Stimulated activated CD8-positive, alpha-beta memory T cell treated with anti-CD3 and anti-CD28 coated beads, Interleukin-15, amount 100 ng/mL, for 24 hours (primary cell): ENCODE measurements around the gene WASF1.
A peak's percentile ranks its signal among the peaks of the same experiment; 100 is the strongest.

ENCODE experiments used
- DNase-seq: peaks from one replicate; pipeline ENCODE4 v3.0.0-alpha.2; 2020; ENCODE audit warnings: low read depth

WASF1 gene

DNA sequence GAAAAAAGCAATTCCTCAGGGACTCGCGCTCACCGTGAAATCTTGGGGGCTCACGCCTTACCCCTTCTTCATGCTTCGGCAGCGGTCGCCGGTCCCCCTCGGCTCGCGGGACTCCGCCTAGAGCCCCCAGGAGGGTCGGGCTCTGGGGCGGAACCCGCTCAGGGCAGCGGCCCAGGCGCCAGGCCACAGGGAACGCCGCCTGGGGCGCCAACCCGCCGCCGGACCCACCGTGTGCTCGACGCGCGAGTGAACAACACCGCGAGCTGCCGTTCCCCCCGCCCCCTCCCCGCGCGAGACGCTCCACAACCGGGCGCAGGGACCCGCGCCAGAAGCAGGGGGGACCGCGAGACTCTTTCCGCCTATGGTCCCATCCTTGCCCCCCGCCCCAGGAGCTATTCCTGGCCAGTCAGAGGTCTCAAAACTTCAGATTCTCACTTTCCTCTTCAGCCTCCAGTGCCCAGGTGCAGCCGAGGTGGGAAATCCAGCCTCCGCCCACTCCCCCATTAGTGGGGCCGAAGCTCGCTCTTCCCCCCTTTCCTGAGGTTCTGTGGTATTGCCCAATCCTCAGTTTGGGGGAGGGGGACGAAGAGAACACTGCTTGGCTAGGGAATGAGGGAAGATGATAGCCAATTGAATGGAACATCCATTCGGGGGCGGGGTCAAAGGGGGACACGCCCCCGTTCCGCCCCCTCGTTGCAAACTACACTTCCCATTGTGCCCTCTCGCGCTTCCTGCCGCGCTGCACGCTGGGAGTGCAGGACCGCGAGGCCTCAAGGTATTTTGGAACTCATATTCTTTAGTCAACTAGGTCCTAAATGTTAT lies at the start of gene WASF1:
Gene WASF1 (minus strand): TSS at position 265 of the 822 bp plus-strand sequence. CDS start 52,069 bp downstream, outside the sequence.
- DNase-seq: peak; percentile 72

DNA sequence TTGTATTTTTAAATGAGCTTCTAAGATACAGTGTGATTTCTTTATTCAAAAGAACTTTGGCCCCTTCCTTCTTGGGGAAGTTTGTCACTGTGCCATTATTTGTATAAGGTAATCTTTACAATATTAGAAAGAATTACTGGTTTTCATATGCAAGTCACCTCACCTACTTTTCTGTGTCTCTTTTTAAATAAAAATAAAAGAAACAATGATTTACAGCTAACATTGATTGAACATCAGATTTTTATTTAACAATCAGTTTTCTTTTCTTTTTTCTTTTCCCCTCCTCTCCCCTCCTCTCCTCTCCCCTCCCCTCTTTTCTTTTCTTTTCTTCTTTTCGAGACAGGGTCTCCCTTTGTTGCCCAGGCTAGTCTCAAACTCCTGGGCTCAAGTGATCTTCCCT lies 46.8 kb upstream of the WASF1 start:
- no peak for DNase-seq

GRCh38 chr6:110221738-110222137 lies 42.3 kb upstream of the WASF1 start:
- DNase-seq: no peak

DNA sequence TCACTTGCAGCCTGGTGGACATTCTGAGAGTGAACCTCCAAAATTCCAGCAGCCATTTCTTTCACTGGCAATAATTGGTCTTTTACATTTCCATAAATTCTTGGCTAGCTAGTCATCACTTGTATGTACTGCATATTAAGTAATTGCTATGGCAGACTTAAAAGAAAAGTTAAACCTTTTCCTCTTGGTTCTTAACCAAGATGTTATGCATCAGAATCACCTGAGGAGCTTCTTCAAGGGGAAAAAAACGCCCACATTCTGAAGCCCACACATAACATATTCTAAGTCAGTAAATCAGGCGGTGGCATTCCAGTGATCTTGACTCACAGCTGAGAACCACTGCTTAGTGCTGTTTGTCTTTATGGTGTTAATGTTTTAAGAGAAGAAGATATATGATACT lies 37.8 kb upstream of the WASF1 start:
- no peak for DNase-seq

DNA sequence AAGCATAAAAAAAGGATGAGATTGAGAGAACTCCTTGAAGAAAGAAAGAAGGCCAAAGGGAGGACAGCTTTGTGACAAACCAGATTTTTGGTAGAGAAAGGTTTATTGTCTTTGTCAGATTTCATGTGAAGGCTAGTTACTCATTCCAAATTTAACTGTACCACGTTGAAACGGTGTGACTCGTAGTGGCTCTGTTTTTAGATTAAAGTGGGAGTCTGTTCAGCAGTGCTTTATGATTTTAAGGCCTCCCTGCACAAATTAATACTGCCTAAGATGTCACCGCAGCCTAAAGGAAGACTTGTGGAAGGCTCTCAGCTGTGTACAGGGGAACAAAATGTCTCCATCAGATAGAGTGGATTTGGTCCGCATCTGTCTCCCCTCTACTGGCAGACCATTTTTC lies 36.7 kb upstream of the WASF1 start:
- no peak for DNase-seq

DNA sequence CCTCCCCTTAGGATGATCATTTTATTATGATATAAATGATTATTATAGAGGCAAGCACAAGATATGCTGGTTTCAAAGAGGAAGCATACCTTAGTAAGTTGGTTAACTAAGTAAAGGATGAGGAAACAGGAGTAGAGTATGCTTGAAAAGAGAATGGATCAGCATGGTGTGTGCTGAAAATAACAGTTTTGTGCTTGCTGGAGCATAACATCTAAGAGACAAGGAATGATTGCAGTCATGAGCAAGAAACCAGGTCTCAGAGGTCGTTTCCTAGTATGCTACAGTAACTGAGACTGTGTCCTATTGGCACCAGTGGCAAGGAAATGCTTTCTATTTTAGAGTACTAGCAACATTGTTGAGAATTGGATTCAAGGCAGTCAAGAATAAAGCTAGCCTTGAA lies 34.9 kb upstream of the WASF1 start:
- DNase-seq: no peak

- no peak for DNase-seq
Measured at GRCh38 chr6:110211753-110212152, 32.3 kb upstream of the WASF1 start.

DNA sequence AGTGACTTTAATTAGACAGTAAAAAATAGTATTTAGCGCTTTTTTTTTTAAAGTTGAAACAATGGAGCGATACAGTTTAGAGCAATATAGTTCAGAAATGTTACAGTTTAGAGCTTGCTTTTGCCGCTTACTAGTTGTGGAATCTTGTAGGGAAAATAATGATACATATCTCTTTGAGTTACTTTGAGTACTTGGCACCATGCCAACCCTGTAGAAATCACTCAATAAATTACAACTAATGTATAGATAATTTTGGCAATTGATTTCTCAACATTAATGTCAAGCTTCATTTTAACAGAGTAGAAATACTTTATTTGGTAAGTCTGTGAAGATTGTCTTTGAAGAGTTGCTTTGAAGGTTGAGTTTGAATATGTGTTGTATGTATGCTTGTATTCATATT lies 28.2 kb upstream of the WASF1 start:
- no peak for DNase-seq

DNA sequence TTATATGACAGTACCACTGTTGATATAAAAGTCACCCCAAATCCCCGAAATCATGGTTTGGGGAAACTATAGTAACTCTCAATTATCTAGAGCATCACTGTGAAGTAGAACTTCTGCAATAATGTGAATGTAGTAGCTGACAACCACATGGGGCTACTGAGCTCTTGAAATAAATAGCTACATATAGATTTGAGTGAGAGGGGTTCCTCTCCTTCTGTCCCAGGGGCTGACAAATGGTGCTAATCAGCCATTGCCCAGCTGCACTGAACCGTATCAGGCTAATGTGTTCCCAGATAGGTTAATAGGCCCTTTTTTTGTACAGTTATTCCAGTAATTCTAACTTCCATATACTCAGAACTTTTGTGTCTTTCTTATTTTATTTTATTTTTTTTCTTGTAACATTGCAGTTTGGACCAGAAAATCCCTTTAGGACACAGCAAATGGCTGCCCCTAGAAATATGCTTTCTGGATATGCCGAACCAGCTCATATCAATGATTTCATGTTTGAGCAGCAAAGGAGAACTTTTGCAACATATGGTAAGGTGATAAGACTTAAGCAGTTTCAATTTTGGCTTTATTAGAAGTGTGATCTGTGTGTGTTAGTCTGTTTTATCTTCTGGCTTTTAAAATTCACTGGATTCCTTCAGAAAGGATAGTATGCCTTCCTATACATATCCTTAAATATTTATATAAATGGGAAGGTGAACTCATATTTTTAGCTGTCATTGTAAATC lies 21.8 kb upstream of the WASF1 start:
- no peak for DNase-seq

DNA sequence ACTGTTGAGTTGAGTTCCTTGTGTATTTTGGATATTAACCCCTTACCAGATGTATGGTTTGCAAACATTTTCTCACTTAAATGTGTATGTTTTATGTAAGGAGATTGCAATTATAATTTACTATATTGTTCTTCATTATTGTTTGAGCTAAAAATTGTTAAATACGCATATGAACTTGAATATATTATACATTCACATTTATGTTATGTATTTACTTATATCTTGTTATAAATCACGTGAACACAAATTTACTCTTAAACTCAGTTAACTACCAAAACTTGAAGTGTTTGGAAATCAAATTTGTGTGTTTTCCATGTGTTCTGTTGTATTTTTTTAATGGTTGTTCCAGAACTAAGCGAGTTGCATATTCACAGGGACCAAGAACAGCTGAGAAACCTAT lies 19.1 kb upstream of the WASF1 start:
- DNase-seq: no peak

GRCh38 chr6:110196874-110197273 lies 17.4 kb upstream of the WASF1 start:
- no peak for DNase-seq

GRCh38 chr6:110195639-110196038 lies 16.2 kb upstream of the WASF1 start:
- no peak for DNase-seq

GRCh38 chr6:110191477-110191876 lies 12.0 kb upstream of the WASF1 start:
- DNase-seq: no peak

DNA sequence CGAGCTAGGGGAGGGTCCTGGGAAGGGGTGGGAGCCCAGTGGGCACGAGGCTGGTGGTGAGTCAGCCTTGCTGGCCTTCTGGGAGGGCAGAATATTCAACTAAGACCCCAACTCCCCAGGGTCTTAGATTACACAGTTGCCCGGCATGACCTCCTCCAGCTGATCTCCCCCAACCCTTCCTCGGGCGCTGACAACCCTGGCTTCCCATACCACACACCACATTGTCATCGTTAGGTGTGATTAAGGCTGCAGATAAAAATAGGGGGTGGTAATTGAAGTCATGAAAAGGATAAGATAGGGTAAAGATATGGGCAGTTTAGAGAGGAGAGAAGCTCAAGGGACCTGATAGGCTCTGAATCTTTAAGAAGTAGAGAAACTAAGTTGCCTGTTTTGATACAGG lies 11.3 kb upstream of the WASF1 start:
- DNase-seq: no peak

DNA sequence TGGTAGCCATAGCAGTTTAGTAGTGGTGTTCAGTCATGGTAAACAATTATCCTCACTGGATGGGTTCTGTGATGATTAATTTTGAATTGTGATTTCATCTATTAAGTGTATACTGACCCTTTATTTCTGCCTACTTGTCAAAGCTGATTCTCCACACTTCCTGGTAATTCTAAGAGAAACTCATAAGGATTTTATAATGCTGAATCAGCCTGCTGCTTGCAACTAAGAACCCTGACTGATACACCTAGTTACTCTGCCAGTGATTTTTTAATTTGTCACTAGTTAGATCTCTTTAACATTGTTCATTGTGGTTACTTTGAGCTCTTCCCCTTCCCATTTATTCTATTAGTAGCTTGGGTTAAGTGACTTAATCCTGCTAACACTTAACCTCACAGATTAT lies 9.3 kb upstream of the WASF1 start:
- DNase-seq: no peak

- DNase-seq: no peak
Measured at GRCh38 chr6:110185879-110186278, 6.4 kb upstream of the WASF1 start.

DNA sequence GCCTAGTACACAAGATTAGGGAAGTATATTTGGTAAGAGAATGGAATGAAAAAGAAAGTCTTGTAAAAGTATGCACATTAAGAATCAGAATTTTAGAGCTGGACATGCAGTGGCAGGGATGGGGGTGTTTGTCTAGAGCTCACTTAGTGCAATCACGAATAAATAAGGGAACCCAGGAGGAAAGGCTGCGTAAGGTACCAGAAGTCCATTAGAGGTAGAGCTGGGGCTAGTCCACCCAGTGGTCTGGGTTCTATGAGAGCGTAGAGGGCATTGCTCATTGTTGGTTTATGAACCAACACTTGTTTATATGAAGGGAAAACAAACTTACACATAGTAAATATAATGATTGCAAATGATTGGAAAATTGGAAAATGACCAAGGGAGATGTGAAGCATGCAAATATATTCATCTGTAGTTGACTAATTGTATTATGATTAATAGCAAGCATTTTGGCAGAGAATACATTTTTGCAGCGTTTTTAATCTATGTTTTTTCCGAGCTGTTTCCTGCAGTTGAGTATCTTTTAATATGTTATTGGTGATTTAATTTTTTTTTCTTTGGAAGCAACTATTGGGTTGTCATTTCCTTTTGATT lies 3.9 kb upstream of the WASF1 start:
- no peak for DNase-seq

DNA sequence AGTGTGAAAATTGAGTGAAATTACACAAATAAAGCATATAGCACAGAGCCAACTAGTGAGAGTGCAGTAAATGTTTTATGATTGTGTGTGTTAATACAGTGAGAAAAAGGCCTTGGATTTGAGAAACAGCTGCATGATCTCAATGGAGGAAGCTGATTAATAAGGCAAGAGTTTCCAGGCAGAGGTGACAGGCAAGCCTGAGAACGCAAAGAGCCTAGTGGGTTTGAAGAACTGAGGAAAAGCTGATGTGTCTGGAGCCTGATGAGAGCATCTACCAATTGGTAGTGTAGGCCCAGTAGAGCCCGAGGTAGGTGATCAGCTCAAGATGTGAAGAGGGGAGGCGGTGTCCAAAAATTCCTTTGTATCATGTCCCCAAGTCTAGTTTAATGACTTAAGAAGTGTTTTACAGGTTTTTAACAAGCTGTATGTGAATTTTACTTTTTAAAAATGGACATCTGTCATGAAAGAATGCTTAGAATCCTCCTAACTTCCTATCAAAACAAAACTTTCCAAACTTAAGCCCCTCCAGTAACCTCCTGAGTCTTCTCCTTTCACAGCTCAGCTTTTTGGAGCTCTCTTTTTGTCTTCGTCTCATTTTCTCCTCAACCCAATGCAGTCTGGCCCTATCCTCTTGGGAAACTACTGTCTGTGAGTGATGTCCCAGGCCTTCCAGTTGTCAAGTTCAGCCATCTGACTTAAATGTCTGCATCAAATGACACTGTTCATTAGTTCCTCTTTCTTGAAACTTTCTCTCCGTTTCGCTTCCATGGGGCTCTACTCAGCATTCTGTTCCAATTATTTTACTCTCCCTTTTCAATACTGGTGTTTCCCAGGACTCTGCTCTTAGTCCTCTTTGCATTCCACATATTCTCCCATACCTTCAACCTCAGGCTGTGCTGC lies 1.9 kb upstream of the WASF1 start:
- DNase-seq: no peak

DNA sequence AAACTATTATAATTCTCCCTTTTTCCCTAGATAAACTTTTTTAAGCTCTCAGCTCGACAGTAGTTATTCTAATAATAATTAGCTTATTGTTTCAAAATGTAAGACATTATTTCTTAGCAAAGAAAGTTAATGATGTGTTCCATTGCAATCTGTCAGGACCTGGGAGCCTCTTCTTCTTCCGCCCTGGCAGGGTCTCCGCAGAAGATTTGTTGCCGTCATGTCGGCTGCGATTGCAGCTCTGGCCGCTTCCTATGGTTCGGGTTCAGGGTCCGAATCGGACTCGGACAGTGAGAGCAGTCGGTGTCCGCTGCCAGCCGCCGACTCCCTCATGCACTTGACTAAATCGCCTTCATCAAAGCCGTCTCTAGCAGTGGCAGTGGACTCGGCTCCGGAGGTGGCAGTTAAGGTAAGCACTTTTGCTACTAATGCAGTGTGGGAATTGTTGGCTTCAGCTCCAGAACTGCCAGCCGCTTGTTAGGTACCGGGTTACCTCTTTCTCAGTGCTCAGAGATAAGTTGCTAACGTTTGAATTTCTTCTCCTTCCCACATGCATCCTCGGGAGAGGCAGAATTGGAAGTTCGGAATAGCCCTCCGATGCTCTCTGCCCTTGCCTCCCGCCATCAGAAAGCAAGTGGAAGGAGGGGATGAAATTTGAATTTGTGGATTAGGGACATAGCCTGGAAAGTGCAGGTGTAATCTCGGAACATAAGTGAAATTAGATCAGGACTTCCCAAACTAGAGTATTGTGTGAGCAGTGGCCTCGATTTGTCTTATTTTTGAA lies 948 bp upstream of the WASF1 start, which contains the start of gene CDC40:
Gene CDC40 (plus strand): TSS at position 200 of the 781 bp plus-strand sequence. CDS start 18 bp downstream, at position 218.
- DNase-seq: peak; percentile 18

DNA sequence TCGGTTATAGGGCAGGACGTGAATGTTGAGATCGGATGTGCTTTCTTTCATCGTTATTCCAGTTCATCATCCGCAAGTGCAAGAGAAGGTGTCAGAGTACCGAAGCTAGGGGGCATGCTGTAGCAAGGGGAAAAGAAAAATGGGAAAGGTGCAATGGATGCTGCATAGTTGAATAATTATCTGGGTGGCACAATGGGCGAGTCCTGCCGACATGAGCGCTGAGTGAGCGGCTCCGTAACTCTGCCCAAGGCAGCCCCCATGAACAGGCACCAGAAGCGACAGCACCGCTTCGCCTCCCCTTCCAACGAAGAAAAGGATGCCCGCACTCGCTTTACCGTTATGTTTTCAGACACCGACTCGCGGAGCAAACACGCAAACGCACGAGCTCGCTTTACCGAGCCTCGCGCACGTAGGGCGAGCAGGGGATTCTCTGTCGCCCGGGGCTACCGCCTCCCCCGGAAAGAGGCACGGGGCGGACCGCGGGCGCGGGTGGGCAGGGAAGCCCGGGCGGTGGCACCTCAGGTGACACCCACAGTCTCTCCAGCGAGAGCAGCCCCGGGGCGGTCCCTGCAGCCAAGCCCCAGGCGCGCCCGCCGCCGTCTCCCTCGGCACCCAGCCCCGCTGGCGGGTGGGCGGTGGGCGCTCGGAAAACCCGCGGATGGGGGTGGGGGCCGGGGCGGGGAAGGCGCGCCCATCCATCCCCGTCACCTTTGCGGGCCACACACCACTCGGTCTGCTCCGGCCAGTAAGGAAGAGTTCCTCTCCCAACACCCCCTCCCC lies 654 bp downstream of the WASF1 start:
- peak; percentile 17 for DNase-seq
